Ovary (tissue), 3 donors: ENCODE measurements around the gene HTN3.

Experiments used
- POLR2A ChIP-seq: fragments of 450-650 bp; IDR thresholded peaks from one replicate; pipeline ENCODE4 v1.6.1; 2017; ENCODE audit warnings: antibody characterized with exemption, mild to moderate bottlenecking, moderate library complexity
- TF ChIP-seq, protein P1 (sequence below), 3 donors: fragments of 450-650 bp in 2 of 3; fragments of 200-600 bp in 1 of 3; IDR thresholded peaks; one replicate each; pipeline versions ENCODE4 v1.5.1 to v1.8.0; 2016 to 2022; ENCODE audit warnings: antibody characterized with exemption in 3 of 3, mild to moderate bottlenecking in 1 of 3
- donor health status: DM: no; HTN: no; CAD: no.

DNA sequence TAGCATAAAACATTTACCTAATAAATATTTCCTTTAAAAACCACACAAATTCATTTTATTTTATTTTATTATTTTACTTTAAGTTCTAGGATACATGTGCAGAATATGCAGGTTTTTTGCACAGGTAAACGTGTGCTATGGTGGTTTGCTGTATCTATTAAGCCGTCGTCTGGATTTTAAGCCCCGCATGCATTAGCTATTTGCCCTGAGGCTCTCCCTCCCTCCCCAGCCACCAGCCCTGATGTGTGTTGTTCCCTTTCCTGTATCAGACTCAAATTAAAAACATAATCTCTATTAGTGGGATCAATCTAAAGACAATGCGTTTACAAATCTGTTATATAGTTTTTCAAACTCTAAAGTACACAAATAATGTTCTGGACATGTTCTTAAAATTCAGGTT lies 1.2 kb upstream of the HTN3 start:
- no peak for TF ChIP-seq POLR2A
- TF ChIP-seq, protein P1, sequence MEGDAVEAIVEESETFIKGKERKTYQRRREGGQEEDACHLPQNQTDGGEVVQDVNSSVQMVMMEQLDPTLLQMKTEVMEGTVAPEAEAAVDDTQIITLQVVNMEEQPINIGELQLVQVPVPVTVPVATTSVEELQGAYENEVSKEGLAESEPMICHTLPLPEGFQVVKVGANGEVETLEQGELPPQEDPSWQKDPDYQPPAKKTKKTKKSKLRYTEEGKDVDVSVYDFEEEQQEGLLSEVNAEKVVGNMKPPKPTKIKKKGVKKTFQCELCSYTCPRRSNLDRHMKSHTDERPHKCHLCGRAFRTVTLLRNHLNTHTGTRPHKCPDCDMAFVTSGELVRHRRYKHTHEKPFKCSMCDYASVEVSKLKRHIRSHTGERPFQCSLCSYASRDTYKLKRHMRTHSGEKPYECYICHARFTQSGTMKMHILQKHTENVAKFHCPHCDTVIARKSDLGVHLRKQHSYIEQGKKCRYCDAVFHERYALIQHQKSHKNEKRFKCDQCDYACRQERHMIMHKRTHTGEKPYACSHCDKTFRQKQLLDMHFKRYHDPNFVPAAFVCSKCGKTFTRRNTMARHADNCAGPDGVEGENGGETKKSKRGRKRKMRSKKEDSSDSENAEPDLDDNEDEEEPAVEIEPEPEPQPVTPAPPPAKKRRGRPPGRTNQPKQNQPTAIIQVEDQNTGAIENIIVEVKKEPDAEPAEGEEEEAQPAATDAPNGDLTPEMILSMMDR (IDR thresholded peaks at IDR 0.05) = no peak
